RWPE1 (cell line): ENCODE data around the gene CYSLTR2.

ENCODE experiments used
- CTCF ChIA-PET: fragments of 350-600 bp; sonication (Branson Sonifier 250); formaldehyde crosslinking; extraction: SDS; loops from one replicate; lab custom pipeline; 2021; lab: Yijun Ruan, JAX
- POLR2A ChIA-PET: fragments of 400-600 bp; formaldehyde crosslinking; extraction: SDS; loops from one replicate; lab custom pipeline; 2020; ENCODE audit warnings: antibody characterized with exemption; ENCODE audit not compliant: low non-redundant PET; lab: Yijun Ruan, JAX
- DNase-seq: peaks from one replicate; pipeline ENCODE4 v3.0.0; 2012; ENCODE audit warnings: low spot score
- H3K27ac ChIP-seq: fragments of 450-650 bp; 2 replicates; pipeline ENCODE4 v1.5.1; 2017
- CTCF ChIP-seq: fragments of 450-650 bp; conservative IDR thresholded peaks from 2 replicates; pipeline ENCODE4 v1.5.1; 2017; ENCODE audit warnings: low read depth, mild to moderate bottlenecking

The CYSLTR2 gene

GRCh38 chr13:48731957-48732569 is 78.3 kb downstream of the CYSLTR2 start:
- TF ChIP-seq CTCF: no peak
- H3K27ac ChIP-seq: no peak overlapping the region
- DNase-seq: no peak
- CTCF ChIA-PET: no interaction called here
- POLR2A ChIA-PET: no interaction called here

DNA sequence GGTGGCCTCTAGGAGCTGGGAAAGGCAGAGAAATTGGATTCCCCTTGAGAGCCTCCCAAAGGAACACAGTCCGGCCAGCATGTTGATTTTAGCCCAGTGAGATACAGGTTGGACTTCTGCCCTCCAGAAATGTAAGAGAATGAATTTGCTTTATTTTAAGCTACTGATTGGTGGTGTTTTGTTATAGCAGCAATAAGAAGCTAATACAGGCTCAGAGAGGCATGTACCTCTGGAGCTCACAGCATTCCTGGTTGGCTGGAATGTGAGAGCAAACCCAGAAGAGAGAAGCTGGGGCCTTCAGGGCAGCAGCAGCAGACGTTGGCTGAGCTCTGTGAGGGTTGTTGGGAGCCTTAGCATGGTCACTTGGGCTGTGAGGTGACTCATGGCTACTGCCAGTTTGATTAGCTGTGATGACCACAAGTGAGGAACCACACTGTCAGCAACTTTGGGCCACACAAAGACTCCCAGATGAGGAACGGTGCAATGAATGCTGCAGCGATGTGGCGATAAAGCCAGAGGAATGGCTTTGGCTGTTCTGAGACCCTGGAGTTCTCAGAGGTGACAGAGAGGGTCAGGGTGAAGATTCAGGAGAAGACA is 80.1 kb downstream of the CYSLTR2 start:
- ChIA-PET CTCF (no interaction called here), POLR2A (no interaction called here)
- no peak for TF ChIP-seq CTCF
- no peak for DNase-seq
- no peak overlapping the region for H3K27ac ChIP-seq

- POLR2A ChIA-PET: no interaction called here
- CTCF ChIA-PET: interaction anchor here (0.6 kb wide), 1 partner anchor 12 kb away, joined by 4 read pairs; no protein-coding TSS in a partner anchor
- no peak for DNase-seq
- no peak overlapping the region for H3K27ac ChIP-seq
- TF ChIP-seq CTCF: no peak
These were observed 81.8 kb downstream of the CYSLTR2 start for GRCh38 chr13:48735571-48735970.

- ChIA-PET CTCF (no interaction called here), POLR2A (no interaction called here)
- TF ChIP-seq CTCF: no peak
- no peak for DNase-seq
- no peak overlapping the region for H3K27ac ChIP-seq
These were observed 84.0 kb downstream of the CYSLTR2 start for GRCh38 chr13:48737689-48738088.

DNA sequence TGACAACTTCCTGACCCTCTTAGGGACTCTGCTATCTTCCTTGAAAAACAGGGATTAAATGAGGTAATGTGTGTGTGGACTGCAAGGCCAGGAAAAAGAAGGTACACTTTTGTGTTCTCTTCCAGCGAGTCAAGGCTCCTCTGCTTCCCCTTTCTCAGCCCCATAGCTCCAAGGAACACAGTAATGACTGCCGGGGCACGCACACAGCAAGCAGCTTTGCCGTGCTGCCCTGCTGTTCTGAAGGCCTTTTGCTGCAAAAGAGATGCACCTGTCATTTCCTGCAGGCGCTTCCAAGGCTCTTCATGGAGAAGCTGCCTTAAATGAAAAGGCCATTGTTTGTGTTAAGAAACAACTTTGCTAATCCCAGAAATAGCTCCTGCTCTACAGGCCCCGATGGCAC is 84.6 kb downstream of the CYSLTR2 start:
- H3K27ac ChIP-seq: no peak overlapping the region
- ChIA-PET POLR2A (no interaction called here), CTCF (no interaction called here)
- TF ChIP-seq CTCF: no peak
- DNase-seq: no peak

DNA sequence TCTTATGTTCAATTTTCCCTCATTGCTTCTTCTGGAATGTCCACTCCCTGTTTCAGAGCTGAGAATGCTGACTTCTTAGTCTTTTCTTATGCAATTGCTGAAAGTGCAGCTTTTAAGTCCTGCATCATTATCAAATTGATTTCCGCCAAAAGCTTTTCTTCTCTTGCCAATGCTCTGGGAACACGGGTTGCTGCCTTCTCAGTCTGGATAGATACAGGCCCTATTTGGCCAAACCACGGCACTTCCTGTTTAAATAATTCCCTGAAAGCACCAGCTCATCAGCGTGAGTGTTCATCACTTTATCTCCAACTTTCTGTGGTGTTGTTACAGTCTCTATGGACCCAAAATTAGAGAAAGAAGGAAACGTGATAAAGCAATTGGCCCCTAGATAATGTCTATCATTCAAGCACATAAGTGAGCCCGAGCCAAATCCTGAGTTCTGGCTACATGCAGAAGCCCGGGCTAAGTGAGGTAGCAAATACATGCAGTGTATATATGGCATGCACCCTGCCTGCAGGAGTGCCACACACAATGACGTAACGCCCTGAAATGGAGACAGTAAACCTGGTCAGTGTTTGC is 85.7 kb downstream of the CYSLTR2 start:
- CTCF ChIA-PET: interaction anchor here (0.7 kb wide), 1 partner anchor 572 kb away, joined by 3 read pairs; no protein-coding TSS in a partner anchor
- H3K27ac ChIP-seq: no peak overlapping the region
- POLR2A ChIA-PET: no interaction called here
- TF ChIP-seq CTCF: no peak
- no peak for DNase-seq
